Transverse colon (tissue), 4 donors: ENCODE data around the gene CFAP54. TPM values are rescaled to one million over a fixed set of nuclear protein-coding genes. Genes with fewer than 3 reads are reported as not detected.
"Not testable (repeated sequence)": the region's sequence is repeated elsewhere in the genome, so short reads cannot be mapped to it uniquely, and the experiment has no call there.

Experiments
- DNase-seq: peaks from one replicate; pipeline ENCODE4 v3.0.0-alpha.2; 2019
- H3K27ac ChIP-seq, 4 donors: fragments of 200-600 bp; sonication (generic); 2 replicates each; pipeline ENCODE4 v1.5.1; 2016 to 2018; ENCODE audit warnings: inconsistent platforms in 4 of 4
- H3K27me3 ChIP-seq: fragments of 200-600 bp; sonication (generic); 2 replicates; pipeline ENCODE4 v1.5.1; 2017; ENCODE audit warnings: inconsistent platforms
- H3K36me3 ChIP-seq, 4 donors: fragments of 200-600 bp; sonication (generic); 2 replicates each; pipeline ENCODE4 v1.5.1; 2017 to 2019; ENCODE audit warnings: inconsistent platforms in 4 of 4
- H3K4me1 ChIP-seq, 4 donors: fragments of 200-600 bp; sonication (generic); 2 replicates each; pipeline ENCODE4 v1.5.1; 2017 to 2020; ENCODE audit warnings: inconsistent platforms in 4 of 4
- H3K4me3 ChIP-seq, 4 donors: fragments of 200-600 bp; sonication (generic); 1 replicate in 1 of 4; 2 replicates in 3 of 4; pipeline versions ENCODE4 v1.5.1 to v1.6.1; 2017 to 2019; ENCODE audit warnings: inconsistent platforms in 4 of 4
- H3K9me3 ChIP-seq, 2 donors: fragments of 200-600 bp; sonication (generic); 2 replicates each; pipeline ENCODE4 v1.5.1; 2017 to 2019; ENCODE audit warnings: inconsistent platforms in 2 of 2
- EP300 ChIP-seq: sonication (generic); formaldehyde crosslinking; IDR thresholded peaks from one replicate; pipeline ENCODE4 v1.6.1; 2017; ENCODE audit warnings: antibody characterized with exemption, low read depth
- POLR2A ChIP-seq: fragments of 450-650 bp; IDR thresholded peaks from one replicate; pipeline ENCODE4 v1.6.1; 2016; ENCODE audit warnings: antibody characterized with exemption, mild to moderate bottlenecking, moderate library complexity
- POLR2AphosphoS5 ChIP-seq, 3 donors: sonication (generic); formaldehyde crosslinking; IDR thresholded peaks; one replicate each; pipeline ENCODE4 v1.6.1; 2016; ENCODE audit warnings: antibody characterized with exemption in 3 of 3
- WGBS, 2 donors: methylation state at CpG; one replicate each; pipeline ENCODE4 v1.1.5; 2018; ENCODE audit warnings: low coverage in 1 of 2; 5-methylcytosine and 5-hydroxymethylcytosine counted together
- in situ Hi-C, 4 donors: fragments of 200-750 bp; cut with MboI; loops; one replicate each; pipeline versions ENCODE4 v1.15.0 to v1.15.1; 2017; ENCODE audit warnings: low sequenced_read_pairs in 3 of 4, low pct_ligation_motif_present in 1 of 4, low pct_unique_long_range_greater_than_20kb in 1 of 4
- intact Hi-C: fragments of 100-400 bp; cut with DNase I; formaldehyde crosslinking; loops from one replicate; pipeline ENCODE4 v1.15.1; 2023; ENCODE audit warnings: low total_unique reads
- total RNA-seq, 4 donors: library from RNA; depleted of rRNA; stranded (reverse); fragments of >200 nt; gene quantifications; one replicate each; pipeline ENCODE4 v1.1.0, GENCODE V29; 2016
- TF ChIP-seq, protein P1 (sequence below), 5 experiments: fragments of 200-600 bp in 3 of 5; fragments of 450-650 bp in 2 of 5; sonication (generic) in 3 of 5; IDR thresholded peaks; 1 replicate in 2 of 5; 2 replicates in 3 of 5; pipeline ENCODE4 v1.5.1; 2016 to 2017; ENCODE audit warnings: antibody characterized with exemption in 5 of 5, inconsistent platforms in 3 of 5, mild to moderate bottlenecking in 2 of 5, moderate library complexity in 1 of 5

Gene CFAP54
- total RNA-seq, 4 donors from 2014 or later = 0.14 to 22.3 (median 2.1) TPM; not detected in 1

DNA sequence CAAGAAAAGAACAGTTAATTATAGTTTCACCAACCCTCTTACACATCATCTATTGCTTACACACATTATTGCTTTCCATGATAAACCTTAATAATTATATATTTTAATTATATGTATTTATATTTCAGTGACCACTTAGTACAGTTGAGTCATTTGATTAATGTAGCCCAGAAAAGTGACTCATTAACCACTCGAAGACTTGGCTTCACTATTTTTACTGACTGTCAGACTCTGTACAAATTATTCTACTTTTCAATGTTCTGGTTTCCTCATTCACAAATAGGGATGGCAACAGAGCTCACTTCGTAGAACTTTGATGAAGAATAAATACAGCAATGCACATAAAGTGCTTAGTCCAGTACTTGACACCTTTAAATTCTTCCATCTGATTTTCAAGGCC is 98.3 kb downstream of the CFAP54 start:
- Histone ChIP-seq H3K4me1 (no peaks in the 10 kb centered on the region), H3K4me3 (no peak overlapping the region), H3K36me3 (no peaks in the 10 kb centered on the region), H3K27ac (no peak overlapping the region), H3K9me3 (no peaks in the 10 kb centered on the region), H3K27me3 (no peaks in the 10 kb centered on the region)
- 47 to 56% methylated on average over 2 of the region's 2 CpGs for WGBS, 2 donors
- no peak for DNase-seq
- in situ Hi-C loops = loop anchor here (10.0 to 25.0 kb wide), 3 partner anchors 400 to 727 kb away; no protein-coding TSS in a partner anchor
- TF ChIP-seq POLR2AphosphoS5 (IDR thresholded peaks at IDR 0.05) = no peak
- no peak for TF ChIP-seq EP300
- TF ChIP-seq, protein P1, sequence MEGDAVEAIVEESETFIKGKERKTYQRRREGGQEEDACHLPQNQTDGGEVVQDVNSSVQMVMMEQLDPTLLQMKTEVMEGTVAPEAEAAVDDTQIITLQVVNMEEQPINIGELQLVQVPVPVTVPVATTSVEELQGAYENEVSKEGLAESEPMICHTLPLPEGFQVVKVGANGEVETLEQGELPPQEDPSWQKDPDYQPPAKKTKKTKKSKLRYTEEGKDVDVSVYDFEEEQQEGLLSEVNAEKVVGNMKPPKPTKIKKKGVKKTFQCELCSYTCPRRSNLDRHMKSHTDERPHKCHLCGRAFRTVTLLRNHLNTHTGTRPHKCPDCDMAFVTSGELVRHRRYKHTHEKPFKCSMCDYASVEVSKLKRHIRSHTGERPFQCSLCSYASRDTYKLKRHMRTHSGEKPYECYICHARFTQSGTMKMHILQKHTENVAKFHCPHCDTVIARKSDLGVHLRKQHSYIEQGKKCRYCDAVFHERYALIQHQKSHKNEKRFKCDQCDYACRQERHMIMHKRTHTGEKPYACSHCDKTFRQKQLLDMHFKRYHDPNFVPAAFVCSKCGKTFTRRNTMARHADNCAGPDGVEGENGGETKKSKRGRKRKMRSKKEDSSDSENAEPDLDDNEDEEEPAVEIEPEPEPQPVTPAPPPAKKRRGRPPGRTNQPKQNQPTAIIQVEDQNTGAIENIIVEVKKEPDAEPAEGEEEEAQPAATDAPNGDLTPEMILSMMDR (IDR thresholded peaks at IDR 0.05) = no peak
- no peak for TF ChIP-seq POLR2A
- intact Hi-C loops = loop anchor here (10.0 kb wide), 1 partner anchor 717 kb away; no protein-coding TSS in a partner anchor

- no peak for DNase-seq
- Histone ChIP-seq H3K27me3 (no peaks in the 10 kb centered on the region), H3K4me3 (no peak overlapping the region), H3K4me1 (no peaks in the 10 kb centered on the region), H3K27ac (no peak overlapping the region), H3K36me3 (no peaks in the 10 kb centered on the region), H3K9me3 (no peaks in the 10 kb centered on the region)
- intact Hi-C loops (no loop called here), in situ Hi-C loops (loop anchor here (25.0 kb wide), 2 partner anchors 396 to 721 kb away; no protein-coding TSS in a partner anchor)
- TF ChIP-seq, protein P1 (IDR thresholded peaks at IDR 0.05) = no peak
- TF ChIP-seq EP300 (no peak), POLR2A (no peak), POLR2AphosphoS5 (IDR thresholded peaks at IDR 0.05) (no peak)
- WGBS, 2 donors = 58 to 61% methylated on average over 4 of the region's 4 CpGs
Observed at GRCh38 chr12:96590970-96591369, 101.6 kb downstream of the CFAP54 start.

DNA sequence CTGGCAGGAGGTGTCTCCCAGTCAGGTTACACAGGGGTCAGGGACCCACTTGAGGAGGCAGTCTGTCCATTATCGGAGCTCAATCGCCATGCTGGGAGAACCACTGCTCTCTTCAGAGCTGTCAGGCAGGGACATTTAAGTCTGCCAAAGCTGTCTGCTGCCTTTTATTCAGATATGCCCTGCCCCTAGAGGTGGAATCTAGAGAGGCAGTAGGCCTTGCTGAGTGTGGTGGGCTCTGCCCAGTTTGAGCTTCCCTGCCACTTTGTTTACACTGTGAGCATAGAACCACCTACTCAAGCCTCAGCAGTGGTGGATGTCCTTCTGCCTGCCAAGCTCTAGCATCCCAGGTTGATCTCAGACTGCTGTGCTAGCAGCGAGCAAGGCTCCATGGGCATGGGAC is 115.0 kb downstream of the CFAP54 start:
- H3K27me3 ChIP-seq, H3K36me3 ChIP-seq, H3K4me1 ChIP-seq, H3K27ac ChIP-seq, intact Hi-C loops, in situ Hi-C loops, H3K9me3 ChIP-seq, H3K4me3 ChIP-seq, DNase-seq: not testable (repeated sequence)
- WGBS, 2 donors = 97% methylated on average over 3 of the region's 3 CpGs; no CpG with 5 or more reads in 1 of the 2 donors

- intact Hi-C loops (no loop called here), in situ Hi-C loops (no loop called here)
- no peaks in the 10 kb centered on the region for H3K36me3 ChIP-seq
- no peak overlapping the region for H3K27ac ChIP-seq
- no peaks in the 10 kb centered on the region for H3K27me3 ChIP-seq
- no peaks in the 10 kb centered on the region for H3K9me3 ChIP-seq
- TF ChIP-seq POLR2AphosphoS5 (IDR thresholded peaks at IDR 0.05) (no peak), POLR2A (no peak), EP300 (no peak)
- TF ChIP-seq, protein P1 (IDR thresholded peaks at IDR 0.05) = no peak
- no peak for DNase-seq
- WGBS, 2 donors = 81 to 89% methylated on average over 2 of the region's 2 CpGs
- no peaks in the 10 kb centered on the region for H3K4me1 ChIP-seq
- no peak overlapping the region for H3K4me3 ChIP-seq
Observed at GRCh38 chr12:96605684-96606083, 116.3 kb downstream of the CFAP54 start.

DNA sequence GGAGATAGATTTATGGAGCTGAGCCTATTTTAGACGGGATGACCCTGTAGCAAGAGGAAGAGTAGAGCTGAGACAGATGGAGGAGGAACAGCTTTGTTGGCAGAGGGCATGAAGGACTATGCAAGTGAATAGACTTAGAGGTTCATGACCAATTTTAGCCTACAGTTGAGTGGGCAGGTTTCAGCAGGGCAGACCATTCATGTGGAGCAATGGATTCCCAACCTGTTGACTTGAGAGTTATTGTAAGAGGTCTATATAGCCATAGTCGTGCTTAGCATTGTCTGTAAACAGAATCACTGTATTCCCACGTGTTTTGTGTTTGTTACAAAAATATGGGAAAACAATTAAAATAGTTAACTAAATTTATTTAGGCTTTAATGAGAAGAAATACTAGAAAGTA is 116.8 kb downstream of the CFAP54 start:
- in situ Hi-C loops (no loop called here), intact Hi-C loops (no loop called here)
- Histone ChIP-seq H3K36me3 (no peaks in the 10 kb centered on the region), H3K4me1 (no peaks in the 10 kb centered on the region), H3K9me3 (no peaks in the 10 kb centered on the region), H3K27ac (no peak overlapping the region), H3K4me3 (no peak overlapping the region), H3K27me3 (no peaks in the 10 kb centered on the region)
- TF ChIP-seq, protein P1 (IDR thresholded peaks at IDR 0.05) = no peak
- WGBS, 2 donors = 51 to 55% methylated on average over 3 of the region's 3 CpGs
- no peak for DNase-seq
